ENCODE measurements around the gene PDE8B.
"Not testable (repeated sequence)": the region's sequence is repeated elsewhere in the genome, so short reads cannot be mapped to it uniquely, and the experiment has no call there.

Gene PDE8B

DNA sequence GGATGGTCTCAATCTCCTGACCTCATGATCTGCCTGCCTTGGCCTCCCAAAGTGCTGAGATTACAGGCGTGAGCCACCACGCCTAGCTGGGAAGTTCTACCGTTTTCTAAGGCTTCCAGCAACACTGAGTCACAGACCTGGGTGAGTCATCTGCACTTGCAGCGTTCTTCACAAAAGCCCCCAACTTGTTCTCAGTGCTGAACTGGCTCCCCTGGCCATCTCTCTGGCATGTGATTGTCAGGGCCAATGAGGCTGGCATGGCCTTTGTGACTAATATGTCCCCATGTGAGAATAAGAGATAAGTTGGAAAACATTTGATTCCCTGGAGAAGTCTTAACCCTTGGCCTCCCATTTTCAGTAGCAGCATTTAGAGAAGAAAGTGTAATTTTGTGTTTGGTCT lies 157.3 kb downstream of the PDE8B start:
- peak; percentile 11 for DNase-seq

- no peak for DNase-seq
These were observed 157.9 kb downstream of the PDE8B start for GRCh38 chr5:77368367-77368766.

GRCh38 chr5:77369566-77369965 lies 159.1 kb downstream of the PDE8B start:
- DNase-seq, result no peak

- no peak for DNase-seq
These were observed 164.2 kb downstream of the PDE8B start for GRCh38 chr5:77374686-77375085.

GRCh38 chr5:77376609-77377300 lies 166.3 kb downstream of the PDE8B start:
- no peak for DNase-seq

DNA sequence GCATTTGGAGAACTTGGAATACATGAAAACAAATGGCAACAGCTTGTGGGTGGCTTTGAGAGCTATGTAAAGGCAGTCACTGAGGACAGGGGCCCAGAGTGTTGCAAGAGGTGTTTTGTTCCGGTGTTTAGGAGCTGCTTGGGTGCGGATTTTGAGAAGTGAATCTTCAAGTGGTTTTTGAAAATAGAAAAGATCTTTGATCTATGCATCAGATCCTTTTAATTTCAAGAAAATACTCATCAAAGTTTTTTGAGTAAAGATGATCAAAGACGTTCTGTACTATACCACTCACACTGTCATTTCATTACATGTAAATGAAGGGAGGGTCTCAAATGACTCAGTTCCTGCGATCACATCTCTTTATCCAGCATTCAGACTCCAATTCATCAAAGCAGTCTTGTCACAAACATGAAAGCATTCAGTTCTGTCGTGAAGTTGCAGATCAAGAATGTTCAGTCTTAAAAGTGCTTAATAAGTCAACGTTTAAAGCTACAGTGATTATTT lies 169.1 kb downstream of the PDE8B start:
- no peak for DNase-seq

DNA sequence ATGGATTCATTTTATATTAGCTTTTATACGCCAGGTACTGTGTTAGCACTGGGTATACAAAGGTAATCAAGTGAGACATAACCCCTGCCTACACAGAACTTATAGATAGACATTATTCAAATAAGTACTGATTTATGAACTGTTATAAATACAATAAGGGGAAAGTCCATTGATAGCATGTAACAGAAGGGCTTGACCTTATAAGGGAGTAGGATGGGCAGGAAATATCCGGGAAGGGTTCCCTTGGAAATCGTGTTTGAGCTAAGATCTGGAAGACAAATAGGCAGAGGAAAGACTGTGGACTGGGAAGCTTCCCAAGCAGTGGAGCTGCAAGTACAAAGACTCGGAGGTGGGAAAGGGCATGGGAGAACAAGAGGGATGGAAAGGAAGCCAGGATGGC lies 170.2 kb downstream of the PDE8B start:
- no peak for DNase-seq

- DNase-seq, result not testable (repeated sequence)
These were observed 172.9 kb downstream of the PDE8B start for GRCh38 chr5:77383336-77383735.

DNA sequence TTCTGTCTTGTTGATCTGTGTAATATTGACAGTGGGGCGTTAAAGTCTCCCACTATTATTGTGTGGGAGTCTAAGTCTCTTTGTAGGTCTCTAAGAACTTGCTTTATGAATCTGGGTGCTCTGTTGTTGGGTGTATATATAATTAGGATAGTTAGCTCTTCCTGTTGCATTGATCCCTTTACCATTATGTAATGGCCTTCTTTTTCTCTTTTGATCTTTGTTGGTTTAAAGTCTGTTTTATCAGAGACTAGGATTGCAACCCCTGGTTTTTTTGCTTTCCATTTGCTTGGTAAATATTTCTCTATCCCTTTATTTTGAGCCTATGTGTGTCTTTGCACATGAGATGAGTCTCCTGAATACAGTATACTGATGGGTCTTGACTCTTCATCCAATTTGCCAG lies 175.9 kb downstream of the PDE8B start:
- not testable (repeated sequence) for DNase-seq

- DNase-seq, result no peak
These were observed 179.3 kb downstream of the PDE8B start for GRCh38 chr5:77389746-77390145.

GRCh38 chr5:77390221-77390620 lies 179.7 kb downstream of the PDE8B start:
- DNase-seq, result no peak

DNA sequence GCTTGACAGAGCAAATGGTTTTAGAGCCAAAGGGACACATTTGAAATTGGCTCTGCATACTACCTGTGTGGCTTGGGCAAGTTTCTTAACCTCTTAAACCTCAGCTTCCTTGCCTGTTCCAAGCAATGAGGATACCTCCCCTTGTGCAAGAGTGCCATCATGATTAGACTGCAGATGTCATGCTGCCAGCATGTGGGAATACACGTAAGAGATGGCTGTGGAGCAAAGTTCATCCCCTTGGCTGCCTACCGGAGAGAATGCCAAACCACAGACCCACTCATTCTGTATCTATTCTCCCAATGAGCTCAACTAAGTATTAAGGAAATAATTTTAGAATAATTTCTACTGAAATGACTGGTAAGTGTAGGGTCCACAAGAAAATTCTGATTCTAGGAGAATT lies 180.3 kb downstream of the PDE8B start:
- peak; percentile 50 for DNase-seq

DNA sequence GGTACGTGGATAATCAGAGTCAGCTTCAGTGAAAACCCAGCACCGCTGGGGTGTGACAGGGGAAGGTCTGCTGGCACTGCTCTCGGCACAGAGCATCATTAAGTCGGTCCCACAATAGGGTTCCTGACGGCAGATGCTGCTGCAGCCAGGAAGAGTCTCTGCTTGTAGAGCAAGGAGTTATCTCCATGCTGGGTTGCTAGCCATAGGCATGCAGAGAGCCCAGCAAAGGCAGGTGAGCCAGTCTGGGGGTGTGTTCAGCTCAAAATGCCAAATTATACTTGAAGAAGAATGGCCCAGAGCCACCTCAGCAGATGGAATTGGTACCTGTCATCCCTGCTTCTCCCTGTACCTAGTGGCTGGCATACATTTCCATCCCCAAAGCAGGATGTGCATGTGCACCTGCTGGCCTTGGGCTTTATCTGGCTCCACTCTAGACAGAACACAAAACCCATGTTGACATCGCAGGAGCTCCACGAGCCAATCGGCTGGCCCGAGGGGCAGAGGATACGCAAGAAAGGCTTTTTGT lies 180.8 kb downstream of the PDE8B start:
- no peak for DNase-seq

DNA sequence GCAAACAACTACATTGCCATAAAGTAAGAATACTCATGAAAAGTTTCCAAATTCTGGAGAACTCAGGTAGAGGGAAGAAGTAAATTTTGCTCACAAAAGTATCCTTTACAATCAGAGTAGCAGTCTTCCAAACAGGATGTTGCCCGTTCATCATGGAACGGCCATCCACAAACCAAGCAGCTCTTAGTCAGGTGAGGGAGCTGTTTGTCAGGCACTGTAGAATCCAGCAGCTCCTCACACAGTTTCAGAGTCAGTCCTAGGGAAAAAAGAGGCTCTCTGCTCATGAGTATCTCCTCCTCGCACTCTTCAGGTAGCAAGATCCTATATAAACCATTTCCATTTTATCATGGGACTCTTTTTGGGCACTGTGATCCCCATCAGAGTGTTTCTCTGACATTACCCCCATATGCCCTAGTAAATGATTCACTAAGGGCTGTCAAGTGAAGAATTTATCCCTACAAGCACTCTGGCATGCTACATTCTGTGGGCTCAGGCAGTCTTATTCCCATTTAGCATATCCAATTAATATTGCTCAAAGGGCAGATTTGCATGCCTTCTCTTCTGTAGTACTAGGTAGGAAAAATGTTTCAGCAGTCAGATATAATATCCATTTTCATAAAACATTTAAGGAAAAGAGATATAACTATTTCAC lies 183.7 kb downstream of the PDE8B start:
- DNase-seq, result no peak

DNA sequence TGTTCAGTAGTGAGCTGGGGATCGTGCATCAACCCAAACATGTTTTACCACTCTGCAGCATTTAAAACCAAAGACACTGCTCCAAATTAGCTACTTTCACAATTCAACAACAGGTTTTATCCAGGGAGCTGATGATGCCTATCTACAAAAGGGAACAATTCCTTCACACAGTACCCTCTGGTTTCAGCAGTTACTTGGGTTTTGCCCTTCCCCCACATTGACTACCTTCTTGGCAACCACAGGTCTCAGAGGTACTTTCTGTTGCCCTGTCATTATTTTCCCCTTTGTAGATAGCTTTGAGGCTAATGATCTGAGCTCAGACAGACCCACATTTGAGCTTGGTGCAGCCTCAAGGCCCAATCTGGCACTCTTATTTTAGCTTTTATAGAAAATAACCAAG lies 185.5 kb downstream of the PDE8B start:
- DNase-seq, result no peak

DNA sequence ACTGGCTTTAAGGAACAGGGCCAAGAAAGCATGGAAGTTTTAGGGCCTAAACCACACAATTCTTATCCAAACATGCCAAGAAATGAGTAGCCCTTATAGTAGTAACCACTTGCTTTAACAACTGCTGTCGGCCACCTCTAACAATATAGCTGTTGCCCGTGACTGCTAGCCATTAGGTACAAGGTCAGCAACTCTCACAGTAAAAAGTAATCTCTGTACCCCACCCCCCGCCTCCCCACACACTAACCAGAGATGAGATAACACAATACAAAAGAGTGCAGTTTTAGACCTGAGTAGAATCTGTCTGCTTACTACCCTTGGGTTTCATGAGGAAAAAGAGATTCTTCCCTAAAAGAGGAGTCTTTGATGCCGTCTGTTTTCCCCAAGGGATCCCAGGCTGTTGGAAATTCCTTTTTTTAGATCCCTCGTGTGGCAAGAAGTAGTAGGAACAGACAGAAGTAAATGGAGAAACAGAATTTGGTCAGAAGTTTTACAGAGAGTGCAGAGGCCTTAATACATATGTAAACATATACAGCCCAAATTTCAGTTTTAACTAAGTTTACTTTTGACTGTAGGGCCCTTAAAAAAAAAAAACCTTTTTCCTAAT lies 187.3 kb downstream of the PDE8B start:
- DNase-seq, result no peak

- DNase-seq, result no peak
These were observed 188.0 kb downstream of the PDE8B start for GRCh38 chr5:77398458-77398857.

- peak; percentile 12 for DNase-seq
These were observed 188.4 kb downstream of the PDE8B start for GRCh38 chr5:77398896-77399295.

DNA sequence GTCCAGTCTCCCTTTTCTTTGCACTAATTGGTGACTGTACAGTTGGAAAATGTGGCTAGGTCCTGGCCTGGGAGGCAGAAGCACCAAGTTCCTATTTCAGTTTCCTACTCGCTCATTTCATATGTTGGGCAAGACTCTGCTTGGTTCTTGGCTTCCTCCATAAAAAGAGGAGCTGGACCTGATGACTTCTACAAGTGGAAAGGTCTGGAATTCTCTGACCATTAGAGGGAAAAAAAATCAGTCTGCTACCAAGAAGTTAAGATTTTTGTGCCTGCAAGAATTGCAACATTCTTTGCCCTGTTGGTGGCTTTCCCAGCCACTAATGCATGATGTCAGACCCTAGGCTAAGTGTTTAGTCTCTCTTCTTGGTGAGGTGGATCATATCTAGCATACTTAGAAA lies 190.2 kb downstream of the PDE8B start:
- DNase-seq, result peak; percentile 34

DNA sequence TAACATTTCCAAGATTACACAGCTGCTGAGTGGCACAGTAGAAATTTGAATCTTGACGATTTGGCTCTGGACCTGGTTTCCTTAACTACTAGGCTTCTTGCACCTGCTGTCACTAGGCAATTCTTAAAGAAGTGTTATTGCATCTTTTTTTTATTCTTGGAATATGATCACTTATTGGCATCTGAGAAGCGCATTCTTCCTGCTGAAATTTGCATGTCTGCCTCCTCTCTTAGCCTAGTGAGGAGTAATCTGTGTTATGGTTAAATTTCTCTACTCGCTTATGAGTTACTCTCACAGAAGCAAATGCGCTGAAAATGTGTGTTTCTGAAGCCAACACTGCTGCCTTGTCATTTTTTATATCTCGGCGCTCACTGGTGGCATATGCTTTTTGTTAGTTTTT lies 192.3 kb downstream of the PDE8B start:
- DNase-seq, result no peak

GRCh38 chr5:77407152-77407551 lies 196.7 kb downstream of the PDE8B start:
- no peak for DNase-seq

DNA sequence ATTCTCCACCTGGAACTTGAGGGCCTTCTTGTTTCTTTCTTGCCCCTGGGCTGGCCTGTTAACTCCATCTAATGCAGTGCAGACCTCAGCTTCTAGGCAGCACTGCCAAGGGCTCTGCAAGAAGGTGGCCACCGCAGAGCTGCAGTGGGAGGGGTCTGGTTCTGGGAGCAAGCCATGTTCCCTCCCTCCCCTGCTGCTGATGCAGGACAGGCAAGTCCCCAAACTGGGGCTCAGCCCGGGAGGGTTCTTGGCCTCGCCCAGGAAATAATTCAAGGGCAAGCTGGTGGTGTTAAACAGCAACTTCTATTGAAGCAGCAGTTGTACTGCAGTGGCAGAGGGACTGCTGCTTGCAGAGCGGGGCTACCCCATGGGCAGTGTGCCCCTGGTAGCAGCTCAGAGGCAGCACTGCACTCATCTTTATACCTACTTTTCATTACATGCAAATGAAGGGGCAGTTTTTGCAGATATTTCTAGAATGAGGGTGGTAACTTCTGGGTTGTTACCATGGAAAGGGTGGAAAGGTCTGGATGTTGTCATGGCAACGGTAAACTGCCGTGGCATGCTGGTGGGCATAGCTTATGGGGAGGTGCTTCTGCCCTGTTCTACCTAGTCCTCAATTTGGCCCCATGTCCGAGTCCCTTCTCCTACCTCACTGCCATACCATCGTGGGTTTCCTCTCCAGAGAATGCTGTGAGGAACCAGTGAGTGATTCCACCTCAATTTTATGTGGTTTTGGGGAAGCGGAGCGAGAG lies 199.6 kb downstream of the PDE8B start:
- no peak for DNase-seq

DNA sequence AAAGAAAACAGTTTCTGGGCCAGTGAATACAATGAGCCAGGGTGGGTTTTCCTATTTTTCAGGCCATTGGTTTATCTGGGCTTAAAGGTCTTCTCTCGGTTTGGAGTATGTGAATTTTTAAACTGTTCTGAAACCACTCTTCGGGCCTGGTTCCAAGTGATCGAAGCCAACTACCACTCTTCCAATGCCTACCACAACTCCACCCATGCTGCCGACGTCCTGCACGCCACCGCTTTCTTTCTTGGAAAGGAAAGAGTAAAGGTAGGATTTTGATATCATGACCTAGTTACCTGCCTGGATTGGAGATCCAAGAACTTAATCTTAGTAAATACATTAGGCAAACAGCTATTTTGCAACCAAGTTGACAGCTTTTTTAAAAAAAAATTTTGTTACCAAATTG lies 202.6 kb downstream of the PDE8B start:
- DNase-seq, result no peak
